GM23338 (cell line): ENCODE results near the gene CHRNB4. TPM values are rescaled to one million over a fixed set of nuclear protein-coding genes. Genes with fewer than 3 reads are reported as not detected.

Source experiments
- ATAC-seq: fragments of 200-7000 bp; cut with Tn5 transposase; 3 replicates; pipeline ENCODE4 v1.9.1; 2020
- DNase-seq: peaks from one replicate; pipeline ENCODE4 v3.0.0-alpha.2; 2015; ENCODE audit warnings: low spot score
- H2AFZ ChIP-seq: fragments of 200-600 bp; sonication (generic); 2 replicates; pipeline ENCODE4 v1.8.0; 2016; ENCODE audit warnings: antibody characterized with exemption, mild to moderate bottlenecking, moderate library complexity
- H3F3A ChIP-seq: fragments of 200-600 bp; sonication (generic); replicated peaks from 2 replicates; pipeline ENCODE4 v1.8.0; 2017; ENCODE audit warnings: antibody characterized with exemption, mixed run types, low read depth
- H3K27ac ChIP-seq: fragments of 200-600 bp; sonication (generic); 2 replicates; pipeline ENCODE4 v1.6.1; 2016; ENCODE audit warnings: low read depth
- H3K27me3 ChIP-seq: fragments of 200-600 bp; sonication (generic); 2 replicates; pipeline ENCODE4 v1.8.0; 2016; ENCODE audit warnings: mild to moderate bottlenecking, mixed run types, moderate library complexity; ENCODE audit not compliant: insufficient read depth
- H3K36me3 ChIP-seq: fragments of 200-600 bp; sonication (generic); 2 replicates; pipeline ENCODE4 v1.8.0; 2016; ENCODE audit warnings: mild to moderate bottlenecking; ENCODE audit not compliant: insufficient read depth
- H3K4me1 ChIP-seq: fragments of 200-600 bp; sonication (generic); 2 replicates; pipeline ENCODE4 v1.8.0; 2016; ENCODE audit warnings: mild to moderate bottlenecking, moderate library complexity; ENCODE audit not compliant: insufficient read depth
- H3K4me2 ChIP-seq: fragments of 200-600 bp; sonication (generic); 2 replicates; pipeline ENCODE4 v1.7.1; 2017; ENCODE audit warnings: mixed run types
- H3K4me3 ChIP-seq: fragments of 200-600 bp; sonication (generic); 2 replicates; pipeline ENCODE4 v1.6.1; 2016; ENCODE audit warnings: mixed run types
- H3K79me2 ChIP-seq: fragments of 200-600 bp; sonication (generic); replicated peaks from 2 replicates; pipeline ENCODE4 v1.8.0; 2017; ENCODE audit warnings: mild to moderate bottlenecking; ENCODE audit not compliant: insufficient read depth
- H3K9me2 ChIP-seq: fragments of 200-600 bp; sonication (generic); 2 replicates; pipeline ENCODE4 v1.8.0; 2017; ENCODE audit not compliant: insufficient read depth
- H4K20me1 ChIP-seq: fragments of 200-600 bp; sonication (generic); replicated peaks from 2 replicates; pipeline ENCODE4 v1.8.0; 2017; ENCODE audit warnings: mild to moderate bottlenecking; ENCODE audit not compliant: insufficient read depth
- H3K27ac Mint-ChIP-seq: 2 replicates; pipeline ENCODE4 v1.8.0; 2020; ENCODE audit warnings: inconsistent platforms, mild to moderate bottlenecking, moderate library complexity, mixed read lengths
- H3K27me3 Mint-ChIP-seq: 3 replicates; pipeline ENCODE4 v1.8.0; 2022; ENCODE audit warnings: low read depth, mild to moderate bottlenecking, moderate library complexity, mixed read lengths, inconsistent platforms; ENCODE audit not compliant: insufficient read depth, poor library complexity
- H3K36me3 Mint-ChIP-seq: 3 replicates; pipeline ENCODE4 v1.8.0; 2021; ENCODE audit warnings: low read depth, mild to moderate bottlenecking, inconsistent platforms, moderate library complexity, mixed read lengths
- H3K4me1 Mint-ChIP-seq: 3 replicates; pipeline ENCODE4 v1.8.0; 2020; ENCODE audit warnings: mild to moderate bottlenecking, inconsistent platforms, mixed read lengths
- H3K4me3 Mint-ChIP-seq: 3 replicates; pipeline ENCODE4 v1.8.0; 2021; ENCODE audit warnings: moderate library complexity, mild to moderate bottlenecking, inconsistent platforms, mixed read lengths
- H3K9me3 Mint-ChIP-seq: 3 replicates; pipeline ENCODE4 v1.8.0; 2020; ENCODE audit warnings: moderate library complexity, mild to moderate bottlenecking, inconsistent platforms, mixed read lengths
- CREB1 ChIP-seq: fragments of 250-450 bp; sonication (Bioruptor Pico); IDR thresholded peaks from 2 replicates; pipeline ENCODE4 v1.5.0; 2020; ENCODE audit warnings: low read depth, mild to moderate bottlenecking, moderate library complexity
- CTCF ChIP-seq, 2 experiments: fragments of 200-600 bp in 1 of 2; sonication (generic) in 1 of 2; conservative IDR thresholded peaks; 2 replicates each; pipeline versions ENCODE4 v1.5.1 to v1.6.1; 2016 to 2017; ENCODE audit warnings: antibody characterized with exemption in 2 of 2, low read depth in 2 of 2, mild to moderate bottlenecking in 2 of 2, moderate library complexity in 1 of 2
- ETS1 ChIP-seq: IDR thresholded peaks from 2 replicates; pipeline ENCODE4 v1.6.1; 2016; ENCODE audit warnings: antibody characterized with exemption
- EZH2 ChIP-seq: fragments of 200-600 bp; sonication (generic); IDR thresholded peaks from one replicate; pipeline ENCODE4 v1.8.0; 2017; ENCODE audit warnings: antibody characterized with exemption, mild to moderate bottlenecking, low read depth; ENCODE audit not compliant: unreplicated experiment
- EZH2phosphoT487 ChIP-seq: fragments of 200-600 bp; sonication (generic); IDR thresholded peaks from one replicate; pipeline ENCODE4 v1.8.1; 2018; ENCODE audit warnings: antibody characterized with exemption; ENCODE audit not compliant: unreplicated experiment
- JUNB ChIP-seq: IDR thresholded peaks from one replicate; pipeline ENCODE4 v1.6.1; 2016; ENCODE audit warnings: antibody characterized with exemption; ENCODE audit not compliant: unreplicated experiment
- NANOG ChIP-seq: IDR thresholded peaks from 2 replicates; pipeline ENCODE4 v1.6.1; 2016; ENCODE audit warnings: antibody characterized with exemption, borderline replicate concordance
- POLR2AphosphoS5 ChIP-seq: IDR thresholded peaks from 2 replicates; pipeline ENCODE4 v1.6.1; 2016; ENCODE audit warnings: antibody characterized with exemption, low read depth
- REST ChIP-seq: IDR thresholded peaks from one replicate; pipeline ENCODE4 v1.6.1; 2018; ENCODE audit warnings: antibody characterized with exemption; ENCODE audit not compliant: unreplicated experiment
- STAT1 ChIP-seq: IDR thresholded peaks from one replicate; pipeline ENCODE4 v1.6.1; 2016; ENCODE audit warnings: antibody characterized with exemption; ENCODE audit not compliant: unreplicated experiment
- ZNF114 ChIP-seq: fragments of 250-450 bp; sonication (Bioruptor Pico); IDR thresholded peaks from 2 replicates; pipeline ENCODE4 v1.5.0; 2020; ENCODE audit warnings: mild to moderate bottlenecking, moderate library complexity
- ZNF331 ChIP-seq: fragments of 250-450 bp; sonication (Bioruptor Pico); IDR thresholded peaks from 2 replicates; pipeline ENCODE4 v1.5.0; 2020; ENCODE audit warnings: low read depth, mild to moderate bottlenecking, moderate library complexity
- ZNF462 ChIP-seq: fragments of 250-450 bp; sonication (Bioruptor Pico); IDR thresholded peaks from 2 replicates; pipeline ENCODE4 v1.5.0; 2020; ENCODE audit warnings: mild to moderate bottlenecking, moderate library complexity
- polyA plus RNA-seq: library from polyadenylated mRNA; unstranded; fragments of >200 nt; fragmentation: Nextera tagmentation; extraction: Ambion mirVana; gene quantifications from 2 replicates; pipeline ENCODE4 v1.2.1, GENCODE V29; 2016
- total RNA-seq: library from RNA; depleted of rRNA; stranded (reverse); fragments of >200 nt; shearing (Covaris generic); gene quantifications from 2 replicates; pipeline ENCODE4 v1.2.3, GENCODE V29; 2014

The CHRNB4 gene
- total and polyA plus RNA-seq, 2 experiments from 2014 or later = 1.4 to 1.6 TPM

GRCh38 chr15:78618064-78618463, 22.9 kb downstream of the CHRNB4 start:
- no peak for ATAC-seq
- no peak for DNase-seq
- H3K36me3 ChIP-seq = no peaks in the 10 kb centered on the region
- no peaks in the 10 kb centered on the region for H4K20me1 ChIP-seq
- peaks cover 4% of the 10 kb centered on the region; the same call in 1 of the 3 replicates for H3K9me3 Mint-ChIP-seq
- H3K4me1 Mint-ChIP-seq = peaks cover 21% of the 10 kb centered on the region
- TF ChIP-seq POLR2AphosphoS5 (no peak), CTCF (conservative IDR thresholded peaks at IDR 0.05; ENCODE audit: low read depth in 2 of 2) (no peak), EZH2phosphoT487 (no peak), CREB1 (CRISPR knock-in tag) (no peak), REST (no peak), ZNF331 (CRISPR knock-in tag) (no peak), EZH2 (no peak), ZNF114 (CRISPR knock-in tag) (no peak), NANOG (no peak), ETS1 (no peak), STAT1 (no peak), ZNF462 (CRISPR knock-in tag) (no peak), JUNB (no peak)
- no peaks in the 10 kb centered on the region for H3K79me2 ChIP-seq
- H3F3A ChIP-seq = no peaks in the 10 kb centered on the region
- no peaks in the 10 kb centered on the region for H3K9me2 ChIP-seq
- peaks cover 36% of the 10 kb centered on the region for H3K27me3 Mint-ChIP-seq
- H3K4me1 ChIP-seq = no peaks in the 10 kb centered on the region
- H2AFZ ChIP-seq = no peak overlapping the region
- H3K4me3 ChIP-seq = no peak overlapping the region
- H3K27ac ChIP-seq = no peak overlapping the region
- H3K4me3 Mint-ChIP-seq = no peak overlapping the region
- H3K27me3 ChIP-seq = peaks cover 43% of the 10 kb centered on the region
- H3K36me3 Mint-ChIP-seq = no peaks in the 10 kb centered on the region
- no peak overlapping the region for H3K4me2 ChIP-seq
- no peak overlapping the region for H3K27ac Mint-ChIP-seq
